ENCODE data around the gene NTSR2.
A peak's percentile ranks its signal among the peaks of the same experiment; 100 is the strongest.

The NTSR2 gene

GRCh38 chr2:11669454-11670291 lies at the start of gene NTSR2:
NTSR2 (minus strand) TSS chr2:11670195; CDS start chr2:11670129, 66 bp downstream.
- H3K27ac ChIP-seq = no peak within 1 kb of the TSS
- ChIA-PET POLR2A (ENCODE audit: low non-redundant PET) (no interaction called here), CTCF (interaction anchor here (0.6 kb wide), 2 partner anchors 32 to 902 kb away, joined by 3 to 5 read pairs; no protein-coding TSS in a partner anchor)
- 0 out of 2 replicates have a peak, but pooled peaks have one; percentile 19 for TF ChIP-seq CTCF (conservative IDR thresholded peaks at IDR 0.05; ENCODE audit: low read depth)
- peak; percentile 66 for DNase-seq (ENCODE audit: low spot score)

GRCh38 chr2:11719230-11719977 lies 49.4 kb upstream of the NTSR2 start:
- ChIA-PET POLR2A (ENCODE audit: low non-redundant PET) (interaction anchor here (0.7 kb wide), 1 partner anchor 55 kb away, joined by 3 read pairs; no protein-coding TSS in a partner anchor), CTCF (interaction anchor here (0.6 to 1.1 kb wide), 5 partner anchors 11 to 103 kb away, joined by 3 to 4 read pairs (median 3); no protein-coding TSS in a partner anchor)
- DNase-seq (ENCODE audit: low spot score) = no peak
- H3K27ac ChIP-seq = no peak overlapping the region
- TF ChIP-seq CTCF (conservative IDR thresholded peaks at IDR 0.05; ENCODE audit: low read depth) = no peak

- ChIA-PET CTCF (interaction anchor here (0.7 to 1.1 kb wide), 2 partner anchors 15 to 61 kb away, joined by 3 read pairs; no protein-coding TSS in a partner anchor), POLR2A (ENCODE audit: low non-redundant PET) (no interaction called here)
- no peak for DNase-seq (ENCODE audit: low spot score)
- no peak for TF ChIP-seq CTCF (conservative IDR thresholded peaks at IDR 0.05; ENCODE audit: low read depth)
- H3K27ac ChIP-seq = no peak overlapping the region
These were observed 48.6 kb upstream of the NTSR2 start for GRCh38 chr2:11718606-11719005.

- H3K27ac ChIP-seq = no peak overlapping the region
- no peak for DNase-seq (ENCODE audit: low spot score)
- ChIA-PET CTCF (no interaction called here), POLR2A (ENCODE audit: low non-redundant PET) (no interaction called here)
- no peak for TF ChIP-seq CTCF (conservative IDR thresholded peaks at IDR 0.05; ENCODE audit: low read depth)
These were observed 47.6 kb upstream of the NTSR2 start for GRCh38 chr2:11717623-11718022.

- no peak for TF ChIP-seq CTCF (conservative IDR thresholded peaks at IDR 0.05; ENCODE audit: low read depth)
- DNase-seq (ENCODE audit: low spot score) = no peak
- H3K27ac ChIP-seq = no peak overlapping the region
- POLR2A ChIA-PET (ENCODE audit: low non-redundant PET) = no interaction called here
- CTCF ChIA-PET = no interaction called here
These were observed 46.8 kb upstream of the NTSR2 start for GRCh38 chr2:11716689-11717321.

Measured in RWPE1 (cell line).